Measurements from ENCODE around the gene SGCD. TPM values are rescaled to one million over a fixed set of nuclear protein-coding genes. Genes with fewer than 3 reads are reported as not detected.
"Not testable (repeated sequence)": the region's sequence is repeated elsewhere in the genome, so short reads cannot be mapped to it uniquely, and the experiment has no call there.

SGCD gene
- total RNA-seq, 1 experiment from 2014 or later = 0.29 TPM

DNA sequence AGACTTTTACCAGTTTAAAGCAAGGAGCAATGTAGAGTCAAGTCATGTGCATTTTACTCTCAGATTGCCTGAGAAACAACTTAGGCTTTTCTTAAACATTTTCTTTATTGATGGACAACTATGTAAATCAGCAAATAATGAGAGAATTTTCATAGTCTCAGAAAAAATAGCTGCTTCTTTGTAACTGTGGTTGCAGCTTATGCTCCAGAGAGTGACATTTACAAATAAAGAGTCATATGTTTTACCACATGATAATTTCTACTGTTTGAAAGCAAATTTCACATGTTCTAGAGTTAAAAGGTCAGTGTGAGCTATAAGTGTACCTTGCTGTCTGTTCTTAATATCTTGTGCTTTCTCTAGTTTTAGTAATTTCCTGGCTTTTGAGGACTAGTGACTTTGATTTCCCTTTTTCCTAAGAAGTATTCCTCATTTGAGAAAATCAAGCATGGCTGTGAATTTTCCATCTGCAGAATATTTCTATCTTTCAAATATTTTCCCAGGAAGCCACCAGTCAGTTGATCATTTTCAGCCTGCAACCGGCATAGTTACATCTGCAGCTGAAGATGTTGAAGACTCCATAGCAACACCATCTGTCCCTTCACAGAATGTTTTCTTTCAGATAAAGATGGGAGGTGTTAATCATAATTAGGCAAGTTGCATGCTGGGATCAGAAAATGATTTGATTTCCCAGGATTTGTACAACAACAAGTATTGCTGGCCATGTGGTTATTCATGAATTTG is 229.9 kb downstream of the SGCD start:
- no peak for DNase-seq (ENCODE audit: low read depth)

DNA sequence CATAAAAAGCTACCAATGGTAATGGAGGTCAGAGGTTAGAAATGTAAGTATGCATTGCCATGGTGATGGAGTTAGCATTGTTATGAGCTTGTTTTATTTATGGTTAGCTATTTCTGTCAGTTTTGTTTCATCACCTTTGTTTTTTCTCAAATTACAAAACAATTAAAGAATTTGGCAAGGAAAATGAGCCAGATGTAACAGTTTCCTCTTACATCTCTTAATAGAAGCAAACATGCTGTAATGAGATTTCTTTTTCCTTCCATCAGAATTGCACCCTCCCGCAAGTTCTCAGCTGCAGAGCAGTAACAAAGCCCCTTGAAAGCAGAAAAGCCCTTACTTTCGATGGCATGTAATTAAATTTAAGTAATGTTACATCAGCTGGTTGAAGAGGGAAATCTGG is 233.0 kb downstream of the SGCD start:
- DNase-seq (ENCODE audit: low read depth) = no peak

DNA sequence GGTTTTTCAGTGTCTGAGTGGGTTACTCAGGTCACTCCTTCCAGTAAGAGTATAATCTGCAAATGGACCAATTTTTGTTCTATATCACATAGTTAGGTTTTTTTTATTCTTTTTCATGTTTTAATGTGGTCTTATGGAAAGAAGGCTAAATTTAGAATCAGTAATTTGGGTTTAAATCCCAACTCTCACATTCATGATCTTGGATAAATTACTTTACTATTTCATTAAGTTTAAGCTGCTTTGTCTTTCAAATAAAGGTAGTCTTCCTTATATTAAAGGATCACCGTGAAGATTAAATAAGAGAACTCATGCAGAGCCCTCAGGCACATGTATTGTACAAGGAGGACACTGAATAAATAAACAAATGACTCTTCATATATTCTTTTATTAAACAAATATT is 234.7 kb downstream of the SGCD start:
- DNase-seq (ENCODE audit: low read depth) = no peak

DNA sequence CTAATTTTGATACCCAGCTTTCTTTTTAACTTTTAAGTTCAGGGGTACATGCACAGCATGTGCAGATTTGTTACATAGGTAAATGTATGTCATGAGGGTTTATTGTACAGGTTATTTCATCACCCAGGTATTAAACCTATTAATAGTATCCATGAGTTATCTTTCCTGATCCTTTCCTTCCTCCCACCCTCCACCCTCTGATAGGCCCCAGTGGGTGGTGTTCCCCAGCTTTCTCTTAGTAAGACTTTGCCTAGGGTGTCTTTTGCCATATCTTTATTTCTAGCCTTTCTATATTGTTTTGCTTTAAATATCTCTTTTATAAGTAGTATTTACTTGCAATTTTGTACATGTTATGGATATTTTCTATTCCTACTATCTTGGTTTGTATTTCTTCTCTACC is 243.7 kb downstream of the SGCD start:
- no peak for DNase-seq (ENCODE audit: low read depth)

DNA sequence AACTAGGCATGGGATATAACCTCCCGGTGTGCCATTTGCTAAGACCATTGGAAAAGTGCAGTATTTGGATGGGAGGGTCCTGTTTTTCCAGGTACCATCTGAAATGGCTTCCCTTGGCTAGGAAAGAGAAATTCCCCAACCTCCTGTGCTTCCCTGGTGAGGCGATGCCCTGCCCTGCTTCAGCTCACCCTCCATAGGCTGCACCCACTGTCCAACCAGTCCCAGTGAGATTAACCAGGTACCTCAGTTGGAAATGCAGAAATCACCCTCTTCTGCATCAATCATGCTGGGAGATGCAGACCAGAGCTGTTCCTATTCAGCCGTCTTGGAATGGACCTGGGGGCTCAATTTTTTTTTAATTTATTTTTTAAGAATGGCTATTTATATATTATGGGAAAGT is 254.8 kb downstream of the SGCD start:
- no peak for DNase-seq (ENCODE audit: low read depth)

DNA sequence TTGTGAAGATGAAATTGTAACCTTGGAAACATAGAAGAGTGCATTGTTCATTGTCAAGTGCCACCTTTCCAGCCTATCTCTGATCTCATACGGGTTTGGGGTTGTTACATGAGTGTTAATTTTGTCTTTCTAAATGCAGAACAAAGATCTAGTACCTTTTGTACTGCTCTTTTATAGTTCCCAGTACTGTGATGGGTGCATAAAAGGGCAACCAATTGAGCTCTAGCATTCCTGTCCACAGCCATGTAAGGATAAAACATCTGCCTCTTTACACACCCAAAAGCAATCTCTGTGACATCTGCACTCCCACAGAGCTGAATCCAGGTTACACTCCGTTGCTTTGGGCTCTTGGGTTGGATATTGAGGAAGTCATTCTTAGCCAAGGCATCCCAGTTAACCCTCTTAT is 255.2 kb downstream of the SGCD start:
- no peak for DNase-seq (ENCODE audit: low read depth)

- no peak for DNase-seq (ENCODE audit: low read depth)
Observed at GRCh38 chr5:156584871-156585270, 257.9 kb downstream of the SGCD start.

GRCh38 chr5:156585999-156586398 is 259.0 kb downstream of the SGCD start:
- no peak for DNase-seq (ENCODE audit: low read depth)

DNA sequence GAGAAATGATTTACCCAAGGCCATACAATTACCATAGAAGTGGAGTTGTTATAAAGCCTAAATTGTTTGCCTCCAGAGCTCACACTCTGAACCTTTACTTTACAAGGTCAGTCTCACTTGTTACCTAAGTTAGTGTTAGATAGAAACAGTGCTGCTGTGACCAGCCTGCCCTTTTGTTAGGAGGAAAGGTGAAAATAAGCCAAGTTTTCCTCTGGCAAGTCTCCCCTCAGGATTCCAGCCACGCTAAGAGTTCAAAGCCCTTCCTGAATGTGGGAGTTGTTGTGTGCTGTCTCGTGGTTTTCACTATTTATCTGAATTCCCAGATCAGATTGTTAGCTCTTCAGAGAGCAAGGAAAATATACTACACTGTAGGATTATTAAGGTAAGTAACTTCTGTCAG is 260.0 kb downstream of the SGCD start:
- no peak for DNase-seq (ENCODE audit: low read depth)

- no peak for DNase-seq (ENCODE audit: low read depth)
Observed at GRCh38 chr5:156588306-156588705, 261.3 kb downstream of the SGCD start.

DNA sequence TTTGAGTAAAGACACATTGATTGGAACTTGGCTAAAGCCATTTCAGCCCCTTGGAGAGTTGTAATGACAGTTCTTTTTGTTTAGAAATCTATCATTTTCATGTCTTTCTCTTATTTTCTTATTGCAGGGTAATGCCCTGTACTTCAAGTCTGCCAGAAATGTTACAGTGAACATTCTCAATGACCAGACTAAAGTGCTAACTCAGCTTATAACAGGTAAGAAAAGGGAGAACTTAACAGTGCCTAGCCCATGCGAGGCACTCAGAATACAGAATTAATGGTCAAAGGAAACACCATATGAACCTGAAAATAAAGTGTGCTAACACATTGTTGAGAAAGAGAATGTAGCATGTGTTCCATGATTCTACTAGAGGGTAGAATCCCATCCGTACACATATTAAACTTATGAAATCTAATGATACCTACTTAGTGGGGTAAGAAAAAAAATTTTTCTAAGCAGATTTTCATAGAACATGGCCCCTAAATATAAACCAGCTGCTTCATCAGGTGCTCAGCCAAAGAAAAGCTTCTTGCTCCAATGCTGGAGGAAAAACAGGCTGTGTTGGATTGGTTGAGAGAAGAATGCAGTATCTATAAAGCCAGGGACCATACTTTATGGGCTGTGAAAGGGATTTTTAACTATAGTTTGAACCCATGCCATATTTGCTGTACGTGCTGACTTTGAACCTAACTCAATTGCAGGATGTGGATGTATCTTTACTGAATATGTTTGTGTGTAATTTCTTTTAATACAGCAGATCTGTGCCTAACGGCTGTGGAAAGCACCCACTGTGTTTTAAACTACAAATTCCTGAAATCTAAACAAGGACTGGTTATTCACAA is 262.4 kb downstream of the SGCD start:
- DNase-seq (ENCODE audit: low read depth) = no peak

DNA sequence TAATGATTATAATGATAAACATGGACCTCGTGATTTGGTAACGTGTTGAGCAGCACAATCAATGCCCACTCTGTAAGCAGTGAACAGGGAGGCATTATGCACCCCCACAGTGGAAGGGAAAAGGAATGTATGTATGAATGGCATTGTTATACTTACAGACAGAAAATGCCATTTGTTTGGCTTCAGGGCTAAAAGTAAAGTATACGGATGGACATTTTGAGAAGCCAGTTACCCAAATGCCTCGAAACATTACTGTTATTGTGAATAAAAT is 262.9 kb downstream of the SGCD start:
- no peak for DNase-seq (ENCODE audit: low read depth)

DNA sequence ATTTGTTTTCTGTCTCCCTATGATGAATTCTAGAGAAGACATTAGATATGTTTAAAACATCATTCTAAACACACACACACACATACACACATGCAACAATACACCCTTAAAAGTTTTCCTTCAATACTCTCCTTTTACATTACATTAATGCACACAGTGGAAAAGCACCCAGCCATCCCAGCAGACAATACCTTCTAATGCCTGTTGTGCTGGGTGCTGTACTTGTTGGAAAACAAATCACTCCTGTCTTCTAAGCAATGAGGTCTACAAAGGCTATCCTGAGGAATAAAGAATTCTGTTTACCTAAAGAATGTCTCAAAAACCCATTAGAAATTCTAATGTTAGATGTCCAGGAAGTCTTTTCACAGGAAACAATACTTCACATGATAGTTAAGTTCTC is 264.0 kb downstream of the SGCD start:
- no peak for DNase-seq (ENCODE audit: low read depth)

- no peak for DNase-seq (ENCODE audit: low read depth)
Observed at GRCh38 chr5:156591631-156592030, 264.7 kb downstream of the SGCD start.

DNA sequence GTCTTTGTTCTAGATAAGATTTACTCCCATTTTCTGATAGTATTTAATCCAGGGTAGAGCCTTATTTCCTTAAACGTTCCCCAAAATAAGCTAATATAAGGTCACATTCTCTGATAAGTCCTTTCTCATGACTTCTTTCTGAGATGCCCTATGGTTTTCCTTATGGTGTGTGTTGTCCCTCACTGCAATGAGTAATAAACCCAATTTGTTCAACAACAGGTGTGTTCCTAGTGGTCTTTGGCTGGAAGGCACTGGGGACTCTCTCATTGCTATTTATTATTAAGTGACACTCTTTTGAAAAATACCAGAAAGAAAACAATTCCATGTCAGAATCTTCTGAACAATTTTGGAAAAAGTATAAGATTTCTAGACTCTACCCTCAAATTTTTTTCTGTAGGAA is 266.6 kb downstream of the SGCD start:
- DNase-seq (ENCODE audit: low read depth) = no peak

GRCh38 chr5:156594406-156594805 is 267.4 kb downstream of the SGCD start:
- DNase-seq (ENCODE audit: low read depth) = no peak

- DNase-seq (ENCODE audit: low read depth) = no peak
Observed at GRCh38 chr5:156595132-156595787, 268.3 kb downstream of the SGCD start.

GRCh38 chr5:156597276-156597675 is 270.3 kb downstream of the SGCD start:
- DNase-seq (ENCODE audit: low read depth) = no peak

DNA sequence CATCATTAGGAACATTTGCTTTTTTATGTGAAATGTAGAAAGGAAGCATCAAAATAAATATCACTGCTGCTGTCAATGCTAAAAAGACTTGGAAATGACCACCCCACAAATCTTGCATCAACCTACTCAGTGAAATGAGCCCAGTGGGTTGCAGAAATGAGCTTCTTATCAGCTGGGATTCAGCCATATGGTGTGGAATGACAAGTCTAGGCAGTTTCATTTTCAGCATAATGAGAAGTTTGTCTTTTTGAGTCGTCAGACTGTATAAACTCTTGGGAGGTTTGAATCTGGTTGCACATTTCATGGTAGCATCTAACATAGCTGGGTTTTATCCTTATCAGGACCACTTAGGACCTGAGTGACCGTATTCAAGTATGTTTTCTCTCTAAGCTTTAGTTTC is 272.0 kb downstream of the SGCD start:
- no peak for DNase-seq (ENCODE audit: low read depth)

- not testable (repeated sequence) for DNase-seq (ENCODE audit: low read depth)
Observed at GRCh38 chr5:156610582-156610981, 283.6 kb downstream of the SGCD start.

- no peak for DNase-seq (ENCODE audit: low read depth)
Observed at GRCh38 chr5:156615901-156616300, 288.9 kb downstream of the SGCD start.

- no peak for DNase-seq (ENCODE audit: low read depth)
Observed at GRCh38 chr5:156617426-156617825, 290.5 kb downstream of the SGCD start.

DNA sequence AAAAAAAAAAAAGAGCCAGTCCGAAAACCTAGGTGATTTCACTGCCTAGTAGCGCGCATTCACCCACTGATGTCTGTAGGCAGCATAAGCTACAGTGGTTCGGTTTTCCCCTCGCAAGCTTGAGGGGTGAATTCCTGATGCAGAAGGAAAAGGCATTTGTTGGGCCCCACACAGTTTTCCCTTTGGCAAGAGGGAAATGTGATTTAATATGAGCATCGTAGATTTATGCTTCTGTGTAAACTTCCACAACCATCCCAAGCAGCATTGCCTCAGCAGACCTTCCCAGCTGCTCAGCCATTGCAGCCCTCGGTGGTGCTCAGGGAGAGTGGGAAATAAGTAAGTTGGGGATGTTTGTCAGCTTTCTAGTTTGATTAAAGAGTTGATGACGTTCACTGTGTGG is 291.6 kb downstream of the SGCD start:
- no peak for DNase-seq (ENCODE audit: low read depth)
